ENCODE measurements around the gene ARFGAP1.

- TF ChIP-seq CTCF (IDR thresholded peaks at IDR 0.05; ENCODE audit: low read depth, low read length) (no peak), EZH2phosphoT487 (IDR thresholded peaks at IDR 0.05; ENCODE audit: low read depth) (no peak)
Measured at GRCh38 chr20:63315240-63315689, 42.7 kb downstream of the ARFGAP1 start.
